ENCODE data around the gene KPNA2. TPM values are rescaled to one million over a fixed set of nuclear protein-coding genes. Genes with fewer than 3 reads are reported as not detected.

Gene KPNA2
- total and polyA plus RNA-seq, 2 of the 13 experiments (the other 11 are each of a cell fraction or from before 2014, with no cell fraction given): 111 to 305 TPM

DNA sequence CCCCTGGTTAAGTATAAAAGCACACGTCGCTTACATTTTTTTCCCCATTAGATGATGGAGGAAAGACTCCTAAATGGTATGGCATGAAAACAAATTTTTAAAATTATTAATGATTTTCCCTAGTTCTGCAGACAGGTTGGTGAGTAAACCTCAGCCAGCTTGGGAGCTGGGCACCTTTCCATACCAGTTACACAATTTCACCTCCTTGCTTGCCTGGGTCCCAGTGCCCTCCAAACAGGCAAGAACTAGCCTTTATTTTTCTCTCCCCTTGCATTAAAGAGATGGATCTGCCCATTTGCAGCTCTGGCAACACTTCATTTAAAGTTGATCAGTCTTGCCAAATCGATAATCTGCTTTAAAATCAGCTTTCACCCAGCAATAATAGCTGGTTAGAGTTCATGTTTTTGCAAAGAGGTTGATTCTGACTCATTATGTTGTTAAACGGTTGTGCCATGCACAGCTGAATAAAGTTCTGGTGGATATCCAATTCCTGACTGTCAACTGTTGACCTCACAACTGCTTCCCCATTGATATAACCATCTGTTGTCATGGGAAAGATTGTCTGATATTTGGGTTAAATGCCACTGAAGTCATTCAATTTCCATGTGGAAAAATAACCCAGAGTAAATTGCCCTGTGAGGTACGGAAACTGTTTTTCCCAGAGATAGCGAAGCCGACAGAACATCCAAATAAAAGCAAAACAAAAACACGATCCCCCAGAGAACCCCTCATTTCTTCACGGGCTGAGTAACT, 40.5 kb upstream of the KPNA2 start (continued):
- no peak for TF ChIP-seq ARHGAP35 (CRISPR knock-in tag; IDR thresholded peaks at IDR 0.05; ENCODE audit: borderline replicate concordance)
- no peak for TF ChIP-seq ZFP37 (CRISPR knock-in tag; IDR thresholded peaks at IDR 0.05; ENCODE audit: borderline replicate concordance)
- TF ChIP-seq TCF7 (IDR thresholded peaks at IDR 0.05; ENCODE audit: low read depth): no peak
- TF ChIP-seq, protein P1, sequence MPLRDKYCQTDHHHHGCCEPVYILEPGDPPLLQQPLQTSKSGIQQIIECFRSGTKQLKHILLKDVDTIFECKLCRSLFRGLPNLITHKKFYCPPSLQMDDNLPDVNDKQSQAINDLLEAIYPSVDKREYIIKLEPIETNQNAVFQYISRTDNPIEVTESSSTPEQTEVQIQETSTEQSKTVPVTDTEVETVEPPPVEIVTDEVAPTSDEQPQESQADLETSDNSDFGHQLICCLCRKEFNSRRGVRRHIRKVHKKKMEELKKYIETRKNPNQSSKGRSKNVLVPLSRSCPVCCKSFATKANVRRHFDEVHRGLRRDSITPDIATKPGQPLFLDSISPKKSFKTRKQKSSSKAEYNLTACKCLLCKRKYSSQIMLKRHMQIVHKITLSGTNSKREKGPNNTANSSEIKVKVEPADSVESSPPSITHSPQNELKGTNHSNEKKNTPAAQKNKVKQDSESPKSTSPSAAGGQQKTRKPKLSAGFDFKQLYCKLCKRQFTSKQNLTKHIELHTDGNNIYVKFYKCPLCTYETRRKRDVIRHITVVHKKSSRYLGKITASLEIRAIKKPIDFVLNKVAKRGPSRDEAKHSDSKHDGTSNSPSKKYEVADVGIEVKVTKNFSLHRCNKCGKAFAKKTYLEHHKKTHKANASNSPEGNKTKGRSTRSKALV (CRISPR knock-in tag; IDR thresholded peaks at IDR 0.05): no peak
- TF ChIP-seq STAT5B (CRISPR knock-in tag; IDR thresholded peaks at IDR 0.05): 0 out of 2 replicates have a peak, but pooled peaks have one; percentile 9
- no peak for TF ChIP-seq CENPX (CRISPR knock-in tag; IDR thresholded peaks at IDR 0.05)
- no peak for TF ChIP-seq GLI4 (CRISPR knock-in tag; IDR thresholded peaks at IDR 0.05; ENCODE audit: borderline replicate concordance)
- 0 out of 2 replicates have a peak, but pooled peaks have one; percentile 20 for TF ChIP-seq GATAD2A (CRISPR knock-in tag; IDR thresholded peaks at IDR 0.05)
- TF ChIP-seq, protein P2, sequence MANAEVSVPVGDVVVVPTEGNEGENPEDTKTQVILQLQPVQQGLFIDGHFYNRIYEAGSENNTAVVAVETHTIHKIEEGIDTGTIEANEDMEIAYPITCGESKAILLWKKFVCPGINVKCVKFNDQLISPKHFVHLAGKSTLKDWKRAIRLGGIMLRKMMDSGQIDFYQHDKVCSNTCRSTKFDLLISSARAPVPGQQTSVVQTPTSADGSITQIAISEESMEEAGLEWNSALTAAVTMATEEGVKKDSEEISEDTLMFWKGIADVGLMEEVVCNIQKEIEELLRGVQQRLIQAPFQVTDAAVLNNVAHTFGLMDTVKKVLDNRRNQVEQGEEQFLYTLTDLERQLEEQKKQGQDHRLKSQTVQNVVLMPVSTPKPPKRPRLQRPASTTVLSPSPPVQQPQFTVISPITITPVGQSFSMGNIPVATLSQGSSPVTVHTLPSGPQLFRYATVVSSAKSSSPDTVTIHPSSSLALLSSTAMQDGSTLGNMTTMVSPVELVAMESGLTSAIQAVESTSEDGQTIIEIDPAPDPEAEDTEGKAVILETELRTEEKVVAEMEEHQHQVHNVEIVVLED (CRISPR knock-in tag; IDR thresholded peaks at IDR 0.05; ENCODE audit: borderline replicate concordance): peak; percentile 5; the same call in 1 of the 2 replicates
- TF ChIP-seq, protein P3, sequence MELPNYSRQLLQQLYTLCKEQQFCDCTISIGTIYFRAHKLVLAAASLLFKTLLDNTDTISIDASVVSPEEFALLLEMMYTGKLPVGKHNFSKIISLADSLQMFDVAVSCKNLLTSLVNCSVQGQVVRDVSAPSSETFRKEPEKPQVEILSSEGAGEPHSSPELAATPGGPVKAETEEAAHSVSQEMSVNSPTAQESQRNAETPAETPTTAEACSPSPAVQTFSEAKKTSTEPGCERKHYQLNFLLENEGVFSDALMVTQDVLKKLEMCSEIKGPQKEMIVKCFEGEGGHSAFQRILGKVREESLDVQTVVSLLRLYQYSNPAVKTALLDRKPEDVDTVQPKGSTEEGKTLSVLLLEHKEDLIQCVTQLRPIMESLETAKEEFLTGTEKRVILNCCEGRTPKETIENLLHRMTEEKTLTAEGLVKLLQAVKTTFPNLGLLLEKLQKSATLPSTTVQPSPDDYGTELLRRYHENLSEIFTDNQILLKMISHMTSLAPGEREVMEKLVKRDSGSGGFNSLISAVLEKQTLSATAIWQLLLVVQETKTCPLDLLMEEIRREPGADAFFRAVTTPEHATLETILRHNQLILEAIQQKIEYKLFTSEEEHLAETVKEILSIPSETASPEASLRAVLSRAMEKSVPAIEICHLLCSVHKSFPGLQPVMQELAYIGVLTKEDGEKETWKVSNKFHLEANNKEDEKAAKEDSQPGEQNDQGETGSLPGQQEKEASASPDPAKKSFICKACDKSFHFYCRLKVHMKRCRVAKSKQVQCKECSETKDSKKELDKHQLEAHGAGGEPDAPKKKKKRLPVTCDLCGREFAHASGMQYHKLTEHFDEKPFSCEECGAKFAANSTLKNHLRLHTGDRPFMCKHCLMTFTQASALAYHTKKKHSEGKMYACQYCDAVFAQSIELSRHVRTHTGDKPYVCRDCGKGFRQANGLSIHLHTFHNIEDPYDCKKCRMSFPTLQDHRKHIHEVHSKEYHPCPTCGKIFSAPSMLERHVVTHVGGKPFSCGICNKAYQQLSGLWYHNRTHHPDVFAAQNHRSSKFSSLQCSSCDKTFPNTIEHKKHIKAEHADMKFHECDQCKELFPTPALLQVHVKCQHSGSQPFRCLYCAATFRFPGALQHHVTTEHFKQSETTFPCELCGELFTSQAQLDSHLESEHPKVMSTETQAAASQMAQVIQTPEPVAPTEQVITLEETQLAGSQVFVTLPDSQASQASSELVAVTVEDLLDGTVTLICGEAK (IDR thresholded peaks at IDR 0.05): peak; percentile 45
- TF ChIP-seq, protein P3 (CRISPR knock-in tag; IDR thresholded peaks at IDR 0.05): no peak
- no peak for TF ChIP-seq MIER2 (CRISPR knock-in tag; IDR thresholded peaks at IDR 0.05)
- 0 out of 2 replicates have a peak, but pooled peaks have one; percentile 5 for TF ChIP-seq REPIN1 (CRISPR knock-in tag; IDR thresholded peaks at IDR 0.05; ENCODE audit: borderline replicate concordance, low read depth)
- TF ChIP-seq GZF1 (CRISPR knock-in tag; IDR thresholded peaks at IDR 0.05): 0 out of 2 replicates have a peak, but pooled peaks have one; percentile 8
- no peak for TF ChIP-seq ZNF234 (CRISPR knock-in tag; conservative IDR thresholded peaks at IDR 0.05)
- TF ChIP-seq SNAI1 (CRISPR knock-in tag; IDR thresholded peaks at IDR 0.05; ENCODE audit: borderline replicate concordance): no peak
- 0 out of 2 replicates have a peak, but pooled peaks have one; percentile 17 for TF ChIP-seq ZBTB20 (CRISPR knock-in tag; IDR thresholded peaks at IDR 0.05; ENCODE audit: borderline replicate concordance, low read depth)

All from HepG2 (cell line).